ENCODE measurements around the gene HACD2.

DNA sequence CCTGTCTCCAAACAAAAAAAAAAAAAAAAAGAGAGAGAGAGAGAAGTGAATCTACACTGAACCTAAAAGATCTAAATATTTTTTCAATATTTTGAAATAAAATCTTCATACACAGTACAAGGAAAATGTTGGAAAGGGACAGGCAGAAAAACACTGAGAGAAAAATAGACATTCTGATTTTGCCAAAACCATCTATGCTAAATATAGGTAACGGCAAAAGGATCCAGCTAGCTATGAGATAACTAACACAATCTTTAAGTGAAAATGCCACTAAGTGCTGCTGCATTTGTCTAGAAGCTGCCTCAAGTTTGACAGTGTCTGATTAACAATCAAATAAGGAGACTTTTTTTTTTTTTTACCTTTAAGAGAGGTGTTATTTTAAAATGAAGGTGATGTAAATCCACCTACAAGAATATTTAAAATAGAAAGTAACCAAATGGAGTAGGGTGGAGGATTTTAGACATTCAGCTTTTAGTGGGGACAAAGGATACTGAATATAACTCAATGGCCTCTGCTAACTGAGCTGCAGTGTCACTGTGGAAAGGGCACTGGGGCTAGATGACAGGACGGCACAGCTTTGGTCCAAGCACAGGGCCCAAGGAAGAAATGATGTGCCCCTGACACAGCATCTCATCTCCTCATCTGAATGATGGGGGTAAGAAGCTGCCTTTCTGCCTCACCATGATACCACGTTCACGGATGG lies 62.4 kb downstream of the HACD2 start:
- TF ChIP-seq, protein P1, sequence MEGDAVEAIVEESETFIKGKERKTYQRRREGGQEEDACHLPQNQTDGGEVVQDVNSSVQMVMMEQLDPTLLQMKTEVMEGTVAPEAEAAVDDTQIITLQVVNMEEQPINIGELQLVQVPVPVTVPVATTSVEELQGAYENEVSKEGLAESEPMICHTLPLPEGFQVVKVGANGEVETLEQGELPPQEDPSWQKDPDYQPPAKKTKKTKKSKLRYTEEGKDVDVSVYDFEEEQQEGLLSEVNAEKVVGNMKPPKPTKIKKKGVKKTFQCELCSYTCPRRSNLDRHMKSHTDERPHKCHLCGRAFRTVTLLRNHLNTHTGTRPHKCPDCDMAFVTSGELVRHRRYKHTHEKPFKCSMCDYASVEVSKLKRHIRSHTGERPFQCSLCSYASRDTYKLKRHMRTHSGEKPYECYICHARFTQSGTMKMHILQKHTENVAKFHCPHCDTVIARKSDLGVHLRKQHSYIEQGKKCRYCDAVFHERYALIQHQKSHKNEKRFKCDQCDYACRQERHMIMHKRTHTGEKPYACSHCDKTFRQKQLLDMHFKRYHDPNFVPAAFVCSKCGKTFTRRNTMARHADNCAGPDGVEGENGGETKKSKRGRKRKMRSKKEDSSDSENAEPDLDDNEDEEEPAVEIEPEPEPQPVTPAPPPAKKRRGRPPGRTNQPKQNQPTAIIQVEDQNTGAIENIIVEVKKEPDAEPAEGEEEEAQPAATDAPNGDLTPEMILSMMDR (IDR thresholded peaks at IDR 0.05; ENCODE audit: low read length): no peak
- no peak for TF ChIP-seq EZH2 (optimal IDR thresholded peaks at IDR 0.05; ENCODE audit: low read depth, low read length)
